Measurements from ENCODE around the gene PCDH9.

DNA sequence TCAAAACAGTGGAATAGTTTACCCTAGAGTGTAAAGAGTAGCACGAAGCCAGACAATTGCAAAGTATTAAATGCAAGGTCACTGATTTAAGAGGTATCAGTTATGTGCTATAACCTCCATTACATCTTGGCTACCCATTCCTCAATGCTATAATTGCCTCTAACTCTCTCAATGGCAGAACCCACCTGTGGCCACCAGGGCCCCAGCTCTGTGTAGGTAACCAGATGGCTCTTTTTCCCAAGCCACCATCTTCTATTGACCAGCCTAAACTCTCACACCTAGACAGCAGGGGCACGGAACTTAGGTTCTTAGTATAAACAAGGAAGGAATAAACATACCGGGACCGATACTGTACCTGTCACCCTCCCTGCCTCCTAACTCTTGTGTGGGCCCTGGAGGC, 277.6 kb downstream of the PCDH9 start:
- no peak for TF ChIP-seq POLR2AphosphoS5 (IDR thresholded peaks at IDR 0.05)
- no peak for TF ChIP-seq POLR2A (IDR thresholded peaks at IDR 0.05)
